HCT116 (cell line): Measurements from ENCODE around the gene HIRA. TPM values are rescaled to one million over a fixed set of nuclear protein-coding genes. Genes with fewer than 3 reads are reported as not detected.

Experiments used
- ATAC-seq: fragments of 200-7000 bp; cut with Tn5 transposase; 2 replicates; pipeline ENCODE4 v1.9.1; 2020; ENCODE audit warnings: mild to moderate bottlenecking, moderate library complexity
- BruUV-seq: library from RNA; stranded (reverse); fragments of 400-500 nt; replicated peaks from 2 replicates; lab custom pipeline; 2021; lab: Mats Ljungman, UMichigan
- CTCF ChIA-PET: fragments of 300-600 bp; sonication (Branson Sonifier 250); formaldehyde crosslinking; loops from one replicate; lab custom pipeline; 2021; ENCODE audit warnings: antibody characterized with exemption; lab: Charles Lee
- POLR2A ChIA-PET: fragments of 300-600, 350-600 bp; sonication (Branson Sonifier 250); formaldehyde crosslinking; loops from one replicate; lab custom pipeline; 2021; ENCODE audit warnings: antibody characterized with exemption; lab: Charles Lee
- RAD21 ChIA-PET, 2 experiments: fragments of 300-600 bp; sonication (Branson Sonifier 250); formaldehyde crosslinking; loops; one replicate each; lab custom pipeline; 2023; ENCODE audit warnings: low total read pairs in 2 of 2; ENCODE audit not compliant: uncharacterized antibody in 2 of 2, unreplicated experiment in 2 of 2, low non-redundant PET in 1 of 2; lab: Charles Lee
- DNase-seq: peaks from one replicate; pipeline ENCODE4 v3.0.0-alpha.2; 2010; ENCODE audit warnings: low read depth, low spot score
- H2AFZ ChIP-seq: fragments of 200-600 bp; shearing (Covaris generic), sonication (generic); 2 replicates; pipeline ENCODE4 v1.6.1; 2017; ENCODE audit warnings: low read depth, mixed run types, mixed read lengths, antibody characterized with exemption, low read length; ENCODE audit not compliant: poor library complexity, severe bottlenecking
- H3K27ac ChIP-seq: 2 replicates; pipeline ENCODE4 v1.5.1; 2012; ENCODE audit warnings: low read depth, low read length
- H3K27me3 ChIP-seq: fragments of 200-600 bp; sonication (generic); 2 replicates; pipeline ENCODE4 v1.6.1; 2016; ENCODE audit warnings: mixed run types, low read length, mixed read lengths; ENCODE audit not compliant: insufficient read depth
- H3K36me3 ChIP-seq, 2 experiments: fragments of 200-500 bp in 1 of 2; fragments of 200-600 bp in 1 of 2; sonication (Bioruptor generic) in 1 of 2; sonication (generic) in 1 of 2; 2 replicates each; pipeline versions ENCODE4 v1.5.1 to v1.6.1; 2014 to 2016; ENCODE audit warnings: low read length in 2 of 2, inconsistent platforms in 1 of 2, mixed read lengths in 1 of 2, mixed run types in 1 of 2; ENCODE audit not compliant: insufficient read depth in 2 of 2, control insufficient read depth in 1 of 2
- H3K4me1 ChIP-seq, 2 experiments: fragments of 200-600 bp in 1 of 2; sonication (generic) in 1 of 2; 2 replicates each; pipeline versions ENCODE4 v1.5.1 to v1.6.1; 2012 to 2017; ENCODE audit warnings: low read length in 2 of 2, inconsistent platforms in 1 of 2, mild to moderate bottlenecking in 1 of 2, mixed read lengths in 1 of 2, mixed run types in 1 of 2, moderate library complexity in 1 of 2; ENCODE audit not compliant: insufficient read depth in 2 of 2, control insufficient read depth in 1 of 2
- H3K4me2 ChIP-seq: fragments of 200-600 bp; sonication (generic); 2 replicates; pipeline ENCODE4 v1.6.1; 2017; ENCODE audit warnings: mixed run types, low read length, mixed read lengths
- H3K4me3 ChIP-seq, 2 experiments: fragments of 200-600 bp in 1 of 2; sonication (generic) in 1 of 2; replicated peaks in 1 of 2; 2 replicates each; pipeline ENCODE4 v1.5.1; 2011 to 2016; ENCODE audit warnings: low read length in 2 of 2, control low read depth in 1 of 2, low read depth in 1 of 2, mild to moderate bottlenecking in 1 of 2, mixed read lengths in 1 of 2, mixed run types in 1 of 2
- H3K79me2 ChIP-seq: fragments of 200-600 bp; sonication (generic); 2 replicates; pipeline ENCODE4 v1.6.1; 2017; ENCODE audit warnings: mild to moderate bottlenecking, mixed run types, low read length, moderate library complexity, mixed read lengths; ENCODE audit not compliant: insufficient read depth
- H3K9ac ChIP-seq: fragments of 200-600 bp; sonication (generic); 2 replicates; pipeline ENCODE4 v1.6.1; 2016; ENCODE audit warnings: low read length, mixed read lengths
- H3K9me2 ChIP-seq: fragments of 200-600 bp; sonication (generic), shearing (Covaris generic); 2 replicates; pipeline ENCODE4 v1.6.1; 2017; ENCODE audit warnings: mixed run types, mild to moderate bottlenecking, moderate library complexity; ENCODE audit not compliant: insufficient read depth
- H3K9me3 ChIP-seq, 2 experiments: fragments of 200-500 bp in 1 of 2; fragments of 200-600 bp in 1 of 2; sonication (Bioruptor generic) in 1 of 2; sonication (generic) in 1 of 2; 2 replicates each; pipeline ENCODE4 v1.6.1; 2014 to 2017; ENCODE audit warnings: low read length in 2 of 2, mixed read lengths in 2 of 2, inconsistent platforms in 1 of 2, low read depth in 1 of 2, mild to moderate bottlenecking in 1 of 2, mixed run types in 1 of 2, moderate library complexity in 1 of 2; ENCODE audit not compliant: control insufficient read depth in 1 of 2, insufficient read depth in 1 of 2
- H4K20me1 ChIP-seq: fragments of 200-600 bp; sonication (generic), shearing (Covaris generic); 2 replicates; pipeline ENCODE4 v1.6.1; 2017; ENCODE audit warnings: mixed run types, mild to moderate bottlenecking, moderate library complexity; ENCODE audit not compliant: insufficient read depth
- CBX3 ChIP-seq: IDR thresholded peaks from 2 replicates; pipeline ENCODE4 v1.6.1; 2012; ENCODE audit warnings: low read depth
- EGR1 ChIP-seq: IDR thresholded peaks from 2 replicates; pipeline ENCODE4 v1.6.1; 2012; ENCODE audit warnings: low read depth
- EZH2 ChIP-seq: fragments of 200-600 bp; sonication (generic); IDR thresholded peaks from 2 replicates; pipeline ENCODE4 v1.6.1; 2017; ENCODE audit warnings: antibody characterized with exemption, mixed run types
- FOSL1 ChIP-seq: IDR thresholded peaks from 2 replicates; pipeline ENCODE4 v1.6.1; 2012; ENCODE audit warnings: low read depth
- JUND ChIP-seq: IDR thresholded peaks from 2 replicates; pipeline ENCODE4 v1.6.1; 2012
- POLR2A ChIP-seq: IDR thresholded peaks from 2 replicates; pipeline ENCODE4 v1.7.0; 2011; ENCODE audit warnings: borderline replicate concordance; ENCODE audit not compliant: insufficient read depth, insufficient read length; ENCODE audit errors: extremely low read depth
- POLR2AphosphoS5 ChIP-seq: IDR thresholded peaks from 2 replicates; pipeline ENCODE4 v1.6.1; 2011; ENCODE audit warnings: mild to moderate bottlenecking, low read depth, low read length, moderate library complexity
- RAD21 ChIP-seq: IDR thresholded peaks from 2 replicates; pipeline ENCODE4 v1.6.1; 2012; ENCODE audit warnings: low read depth, mild to moderate bottlenecking
- SIN3A ChIP-seq: IDR thresholded peaks from 2 replicates; pipeline ENCODE4 v1.6.1; 2012; ENCODE audit warnings: low read depth
- YY1 ChIP-seq: IDR thresholded peaks from 2 replicates; pipeline ENCODE4 v1.6.1; 2011; ENCODE audit warnings: low read length, low read depth, moderate library complexity, mild to moderate bottlenecking; ENCODE audit not compliant: insufficient replicate concordance; ENCODE audit errors: extremely low read depth
- ZFX ChIP-seq: fragments of 450-650 bp; IDR thresholded peaks from 2 replicates; pipeline ENCODE4 v1.6.1; 2017
- ZNF274 ChIP-seq: fragments of 200-500 bp; sonication (Bioruptor generic); IDR thresholded peaks from 2 replicates; pipeline ENCODE4 v1.6.1; 2014; ENCODE audit warnings: mild to moderate bottlenecking, low read depth, low read length, inconsistent platforms
- intact Hi-C: fragments of 100-400 bp; cut with micrococcal nuclease; formaldehyde crosslinking; loops from 2 replicates; pipeline ENCODE4 v1.10.0; 2022
- total RNA-seq: library from RNA; stranded (reverse); gene quantifications from one replicate; pipeline ENCODE4 v1.2.1, GENCODE V29; 2021; ENCODE audit not compliant: unreplicated experiment

The HIRA gene
- total RNA-seq, 1 experiment from 2014 or later = 30.6 TPM

DNA sequence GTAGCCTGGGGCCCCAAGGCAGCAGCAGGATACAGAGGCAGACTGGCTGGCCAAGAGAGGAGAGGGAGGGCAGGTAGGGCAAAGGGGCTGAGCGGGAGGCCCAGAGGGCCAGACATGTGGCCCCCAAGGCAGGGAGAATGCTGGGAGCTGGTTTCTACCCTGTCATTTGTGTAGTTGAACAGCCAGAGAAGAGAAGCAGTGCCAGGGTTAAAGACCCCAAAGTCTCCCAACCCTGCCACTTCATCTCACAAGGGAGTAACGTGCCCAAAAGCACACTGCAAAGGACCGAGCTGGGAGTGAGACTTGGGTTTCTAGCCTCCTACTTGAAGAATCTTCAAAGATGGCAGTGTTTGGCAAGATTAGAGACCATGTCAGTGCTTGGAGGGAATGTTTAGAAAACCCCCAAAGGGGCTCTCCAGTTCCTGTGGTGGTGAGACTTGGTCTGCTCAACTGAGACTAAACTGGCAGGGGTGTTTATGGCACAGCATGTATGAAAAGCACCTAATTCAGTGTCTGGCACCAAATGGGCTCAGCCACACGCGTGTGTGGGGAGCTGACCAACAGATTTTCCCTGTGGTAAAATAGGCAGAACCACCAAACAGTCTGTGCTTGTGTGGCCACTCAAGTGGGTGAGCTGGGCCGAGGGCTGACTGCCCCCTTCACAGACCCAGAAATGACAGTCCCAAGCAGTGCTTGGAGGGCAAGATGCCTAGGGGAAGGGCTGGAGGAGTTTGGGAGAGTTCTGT lies 71.8 kb downstream of the HIRA start:
- peaks cover 16 to 27% of the 10 kb centered on the region in 2 experiments; a peak in 3 of 4 replicates for H3K36me3 ChIP-seq
- ATAC-seq (no peak), DNase-seq (no peak)
- no peaks in the 10 kb centered on the region for H3K27me3 ChIP-seq
- no peak overlapping the region for H3K27ac ChIP-seq
- RAD21 ChIA-PET = no interaction called here
- H3K9me3 ChIP-seq = no peaks in the 10 kb centered on the region
- CTCF ChIA-PET = no interaction called here
- H3K4me3 ChIP-seq = no peak overlapping the region
- H3K9me2 ChIP-seq = no peaks in the 10 kb centered on the region
- TF ChIP-seq CBX3 = no peak
- TF ChIP-seq JUND = no peak
- no peak for TF ChIP-seq ZNF274
- TF ChIP-seq ZFX = no peak
- no peak for TF ChIP-seq EGR1
- TF ChIP-seq RAD21 = no peak
- no peak for TF ChIP-seq POLR2AphosphoS5
- no peak for TF ChIP-seq SIN3A
- no peak for TF ChIP-seq FOSL1
- no peak for TF ChIP-seq POLR2A
- TF ChIP-seq YY1 = no peak
- TF ChIP-seq EZH2 = no peak
- no peaks in the 10 kb centered on the region for H4K20me1 ChIP-seq
- H3K4me1 ChIP-seq = no peaks in the 10 kb centered on the region
- POLR2A ChIA-PET = no interaction called here
- H3K79me2 ChIP-seq = no peaks in the 10 kb centered on the region
- no TSS peak for BruUV-seq
- H3K4me2 ChIP-seq = no peak overlapping the region
- intact Hi-C loops = no loop called here
- no peak overlapping the region for H3K9ac ChIP-seq
- no peak overlapping the region for H2AFZ ChIP-seq
